ENCODE measurements around the gene ASB9.

GRCh38 chrX:15299941-15300851, 30.3 kb upstream of the ASB9 start:
- TF ChIP-seq POLR2A (IDR thresholded peaks at IDR 0.05) (no peak), CTCF (IDR thresholded peaks at IDR 0.05) (peak in 1 of 3 experiments; percentile 27)
